NCI-H1436 treated with DMSO at 0.1 percent for 48 hours (cell line): ENCODE data around the gene GPC3.
"Not testable (repeated sequence)": the region's sequence is repeated elsewhere in the genome, so short reads cannot be mapped to it uniquely, and the experiment has no call there.

ENCODE experiments used
- DNase-seq: peaks from one replicate; lab custom pipeline; 2025; lab: John Stamatoyannopoulos, UW

GPC3 gene

DNA sequence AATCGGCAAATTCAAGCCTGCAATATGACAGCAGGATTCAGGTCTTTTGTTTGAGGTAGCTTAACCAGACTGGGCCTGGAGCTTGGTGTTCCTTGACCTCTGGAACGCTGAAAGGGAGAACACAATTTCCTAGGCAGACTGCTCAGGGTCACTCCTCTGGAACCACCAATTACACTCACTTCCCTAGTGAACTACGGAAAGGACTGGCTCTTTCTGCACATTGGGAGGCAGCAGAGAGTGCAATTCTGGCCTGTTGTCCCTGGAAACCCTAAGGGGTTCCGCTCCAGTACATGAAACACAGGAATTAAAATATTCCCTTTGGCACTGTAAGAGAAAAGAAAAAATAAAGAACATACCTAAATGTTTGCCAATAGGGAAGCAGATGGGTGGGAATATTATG, 58.6 kb downstream of the GPC3 start:
- DNase-seq: no peak

DNA sequence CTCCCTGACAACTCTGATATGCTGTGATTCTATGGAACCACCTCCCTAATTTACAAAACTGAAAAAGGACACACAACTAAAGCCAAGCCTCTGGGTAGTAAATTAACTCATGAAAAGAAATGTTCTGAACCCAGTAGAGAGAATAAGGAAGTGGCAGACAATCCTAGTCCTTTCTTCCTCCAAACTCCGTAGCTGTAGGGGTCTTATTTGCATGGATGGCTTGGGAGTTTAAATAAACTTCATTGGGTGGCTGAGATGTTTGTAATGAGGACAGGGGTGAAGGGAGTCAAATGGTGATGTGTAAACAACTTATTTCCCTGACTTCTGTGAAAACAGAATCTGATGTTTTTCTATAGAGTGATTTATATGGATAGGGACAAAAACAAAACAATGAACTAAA, 59.3 kb downstream of the GPC3 start:
- no peak for DNase-seq

DNA sequence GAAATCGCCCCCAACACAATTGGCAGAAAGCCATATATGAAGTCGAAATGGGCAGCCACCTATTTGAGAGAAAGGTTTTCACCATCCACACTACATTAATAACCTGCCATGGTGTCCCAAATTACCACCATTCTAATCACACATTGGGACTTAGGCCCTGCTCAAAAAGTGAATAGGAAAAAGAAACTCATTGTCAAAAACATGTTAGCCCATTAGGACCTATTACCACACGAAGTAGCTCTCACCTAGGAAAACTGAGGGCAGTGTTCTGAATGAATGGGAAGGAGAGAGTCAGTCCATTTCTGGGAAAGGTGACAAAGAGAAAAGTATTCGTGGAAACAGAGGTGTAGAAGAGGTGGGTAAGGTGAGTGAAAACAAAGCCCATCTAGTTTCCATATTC, 60.8 kb downstream of the GPC3 start:
- DNase-seq: no peak

DNA sequence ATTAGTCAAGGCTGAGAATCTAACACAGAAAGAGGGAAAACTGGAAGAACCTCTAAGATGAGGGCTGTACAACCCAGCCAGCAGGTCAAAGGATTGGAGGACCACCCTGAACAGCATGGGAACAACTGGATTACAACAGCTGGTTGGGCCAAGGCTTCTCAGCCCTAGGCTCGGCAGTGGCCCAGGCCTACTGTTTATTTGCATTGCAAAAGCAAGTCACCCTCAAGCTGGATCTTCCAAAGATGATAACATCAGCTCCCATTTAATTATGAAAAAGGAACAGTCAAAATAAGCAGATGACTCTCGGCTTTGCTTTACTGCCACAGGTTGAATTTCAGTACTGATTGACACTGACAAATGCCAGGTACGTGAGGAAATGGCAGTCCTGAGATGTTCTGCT, 61.8 kb downstream of the GPC3 start:
- no peak for DNase-seq

DNA sequence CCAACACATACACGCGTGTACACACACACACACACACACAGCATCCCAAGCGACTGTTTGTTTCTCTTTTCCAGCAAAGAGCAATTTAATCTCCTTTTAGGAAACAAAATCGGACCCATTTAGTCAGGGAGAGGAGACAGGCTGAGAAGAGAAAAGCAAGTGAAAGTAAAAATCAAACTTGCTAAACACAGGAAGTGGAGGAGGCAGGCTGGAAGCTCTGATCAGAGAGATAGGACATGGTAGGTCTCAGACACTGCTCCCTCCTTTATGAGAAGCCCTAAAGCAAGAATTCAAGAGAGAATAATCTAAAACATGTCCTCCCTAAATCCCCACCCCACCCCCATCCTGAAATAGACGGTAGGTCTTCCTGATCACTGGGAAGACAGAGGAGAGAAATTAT, 62.3 kb downstream of the GPC3 start:
- DNase-seq: no peak

DNA sequence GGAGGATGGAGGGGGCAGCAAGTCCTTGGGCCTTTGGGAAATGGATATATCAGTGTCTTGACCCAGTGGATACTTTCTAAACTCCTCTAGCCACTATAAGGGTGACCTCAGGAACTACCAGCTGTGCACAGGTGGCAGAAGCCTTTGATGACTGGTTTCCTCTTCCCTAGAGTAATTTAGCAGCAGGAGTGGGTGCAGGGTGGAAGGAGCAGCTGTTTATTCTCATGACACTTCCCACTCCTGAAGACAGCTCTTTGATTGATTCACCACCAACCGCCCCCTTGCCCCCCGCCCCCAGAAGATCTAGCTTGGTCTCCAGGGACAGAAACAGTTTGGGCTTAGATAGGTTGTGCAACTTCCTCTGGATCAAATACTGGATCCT, 63.0 kb downstream of the GPC3 start:
- DNase-seq: no peak

DNA sequence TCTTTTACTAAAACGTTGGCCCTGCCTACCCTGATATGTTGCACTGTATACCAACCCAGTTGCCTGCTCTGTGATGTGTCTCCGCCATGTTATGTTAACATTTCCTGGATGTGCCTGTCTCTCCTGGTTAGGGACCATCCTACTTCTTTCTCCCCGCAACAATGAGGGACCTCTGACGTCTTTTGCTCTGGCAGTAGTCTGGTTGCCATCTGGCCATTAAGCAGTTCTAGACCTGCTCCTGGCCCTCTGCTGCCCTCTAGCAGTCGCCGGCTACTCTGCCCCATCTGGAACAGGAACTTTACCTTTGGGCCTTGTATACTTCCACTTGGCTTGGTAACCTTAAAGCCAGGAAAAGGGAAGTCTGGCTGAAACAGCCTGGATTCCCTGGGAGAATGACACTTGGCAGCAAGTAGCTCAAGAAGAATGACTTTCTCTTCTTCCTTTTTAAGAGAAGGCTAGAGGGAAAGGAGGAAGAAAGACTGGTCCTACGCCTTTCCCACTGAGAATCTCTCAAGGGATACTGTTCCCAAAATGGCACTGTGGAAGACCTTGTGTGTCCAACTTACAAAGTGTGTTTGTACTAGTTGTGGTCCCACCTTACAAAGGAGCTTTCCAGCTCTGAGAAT, 63.5 kb downstream of the GPC3 start:
- peak; percentile 4 for DNase-seq

DNA sequence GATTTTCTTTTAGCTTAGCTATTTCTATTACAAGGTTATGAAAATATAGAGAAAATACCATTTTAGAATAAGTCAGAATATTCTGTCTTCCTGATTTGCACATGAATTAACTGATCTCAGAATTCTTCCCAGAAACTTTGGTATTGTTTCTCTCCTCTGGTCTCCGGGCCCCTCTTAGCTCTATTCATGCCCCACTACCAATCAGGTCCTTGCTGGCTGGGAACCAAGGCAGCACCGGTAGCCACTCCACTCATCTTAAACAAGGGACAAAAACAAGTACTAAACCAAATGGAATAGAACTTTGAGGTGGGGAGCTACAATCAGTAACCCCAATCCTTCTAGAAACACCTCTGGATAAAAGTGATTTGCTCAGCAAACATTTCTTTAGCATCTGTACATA, 64.3 kb downstream of the GPC3 start:
- no peak for DNase-seq

DNA sequence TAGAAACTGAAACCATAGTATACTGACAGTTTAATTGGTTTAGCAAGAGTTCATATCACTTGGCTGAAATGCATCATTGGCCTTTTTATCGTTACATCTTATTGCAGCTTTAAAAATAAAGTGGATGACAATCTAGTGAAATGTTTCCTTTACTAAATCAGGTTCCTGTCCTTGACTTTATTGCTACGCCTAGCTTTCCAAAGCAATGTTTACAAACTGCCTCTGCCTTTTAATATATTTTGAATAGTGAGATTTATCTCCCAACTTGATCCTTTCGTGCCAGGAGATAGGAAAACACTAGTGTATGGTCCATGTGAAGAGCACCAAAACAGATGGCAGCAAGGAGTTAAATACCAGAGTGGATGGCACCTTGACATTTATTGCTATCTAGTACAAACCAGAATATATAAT, 67.0 kb downstream of the GPC3 start:
- no peak for DNase-seq

DNA sequence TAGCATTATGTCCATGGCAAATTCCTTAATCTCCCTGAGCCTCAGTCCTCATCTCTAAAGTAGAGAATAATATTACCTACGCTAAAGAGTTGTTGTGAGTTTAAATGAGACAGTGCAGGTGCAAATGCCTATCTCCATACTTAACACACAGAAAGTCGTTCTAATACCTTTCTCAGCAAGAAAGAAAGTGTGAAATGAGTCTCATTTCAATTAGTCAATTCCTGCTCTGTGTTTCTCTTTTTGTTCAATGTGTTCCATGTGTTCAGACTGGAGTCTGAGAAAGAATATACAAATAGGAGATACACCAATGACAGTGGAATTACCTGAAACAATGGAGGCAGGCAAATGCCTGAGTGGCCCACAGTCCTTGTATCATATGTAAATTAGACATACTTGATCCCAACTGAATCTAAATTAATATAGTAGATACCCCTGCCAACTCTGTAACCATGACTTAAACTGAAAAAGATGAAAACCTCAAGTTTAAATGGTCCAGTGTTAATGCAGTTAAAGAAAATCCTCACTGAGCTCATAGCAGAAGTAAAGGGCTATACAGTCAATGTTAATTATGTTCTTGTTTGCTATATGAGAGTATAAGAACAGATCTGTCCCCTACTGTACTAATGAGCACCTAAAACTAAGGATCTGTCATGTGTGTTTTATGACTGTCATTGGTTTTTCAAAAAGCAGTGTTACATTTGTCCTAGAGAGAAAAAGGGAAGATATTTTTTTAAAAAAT, 68.2 kb downstream of the GPC3 start:
- DNase-seq: no peak

DNA sequence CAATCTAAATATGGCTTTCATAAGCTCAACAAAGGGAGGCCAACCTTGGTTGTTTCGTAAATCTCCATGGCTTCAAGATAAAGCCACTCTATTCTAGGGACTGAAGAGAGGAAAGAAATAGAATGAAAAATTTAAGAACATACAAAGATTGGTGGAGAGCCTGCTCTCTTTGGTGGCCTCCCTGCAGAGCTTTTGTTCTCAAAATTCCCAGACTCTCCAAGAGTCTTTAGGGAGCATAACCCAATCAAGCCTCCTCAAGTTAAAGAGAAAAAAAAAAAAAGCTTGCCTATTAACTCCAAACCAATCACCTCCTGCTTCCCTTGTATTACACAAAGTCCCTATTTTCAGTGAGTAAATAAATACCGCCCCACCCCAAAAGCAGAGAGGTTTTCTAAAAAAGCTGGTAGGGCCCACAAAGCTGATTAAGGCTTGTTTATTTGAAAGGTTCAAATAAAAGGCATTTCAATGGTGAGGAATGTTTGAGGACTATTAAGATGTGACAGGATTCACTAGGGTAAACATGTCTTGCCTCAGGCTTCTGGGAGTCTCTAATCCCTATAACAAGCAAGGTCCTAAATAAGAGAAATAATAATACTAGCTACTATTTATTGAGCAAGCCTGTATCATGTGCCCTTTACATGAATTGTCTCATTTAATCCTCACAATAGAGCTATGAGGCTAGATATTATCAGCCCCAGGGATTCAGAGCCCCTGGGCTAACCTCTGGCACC, 71.6 kb downstream of the GPC3 start:
- DNase-seq: no peak

DNA sequence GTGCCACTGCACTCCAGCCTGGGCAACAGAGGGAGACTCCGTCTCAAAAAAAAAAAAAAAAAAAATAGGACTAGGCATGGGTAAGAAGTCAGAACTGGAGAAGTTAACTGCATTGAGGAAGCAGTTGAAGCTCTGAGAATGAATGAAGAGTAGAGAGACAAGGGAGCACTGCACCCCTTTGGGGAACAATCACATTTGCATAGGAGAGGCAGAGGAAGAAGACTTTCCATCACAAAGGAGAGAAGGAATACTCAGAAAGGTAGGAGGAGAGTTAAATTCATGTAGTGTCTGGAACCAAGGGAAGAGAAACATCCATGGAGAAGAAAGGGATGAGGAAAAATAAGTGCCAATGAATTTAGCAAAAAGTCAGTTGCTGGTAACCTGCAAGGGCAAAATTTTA, 72.4 kb downstream of the GPC3 start:
- DNase-seq: no peak

DNA sequence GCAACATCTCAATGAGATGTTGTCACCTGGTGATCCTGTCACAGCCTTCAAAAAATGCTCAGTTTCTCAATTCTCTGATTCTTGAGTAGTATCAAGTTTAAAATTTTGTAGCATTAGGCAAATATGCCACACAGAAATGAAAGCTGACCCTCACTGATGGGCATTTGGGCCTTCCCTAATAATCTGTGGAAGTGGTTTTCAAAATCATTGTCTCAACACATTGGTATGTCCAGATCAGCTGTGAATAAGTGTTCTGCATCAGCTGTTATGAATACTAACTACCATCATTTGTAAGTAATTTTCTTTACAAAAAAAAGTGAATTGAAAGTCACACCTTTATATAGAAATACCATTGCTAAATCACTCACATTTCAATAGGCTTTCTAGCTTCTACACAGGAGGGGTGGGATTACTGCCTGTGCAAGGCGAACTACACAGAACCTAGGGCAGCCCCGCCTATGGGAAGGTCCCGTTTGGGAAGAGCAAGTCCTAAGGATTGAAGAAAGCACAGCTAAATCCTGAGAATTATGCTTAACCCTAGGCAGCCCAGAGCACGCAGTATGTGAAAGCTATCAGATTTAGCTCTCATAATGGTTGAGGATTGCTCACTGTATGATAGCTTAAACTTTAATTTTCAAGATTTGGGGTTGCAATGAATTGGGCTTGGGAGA, 73.4 kb downstream of the GPC3 start:
- DNase-seq: no peak

DNA sequence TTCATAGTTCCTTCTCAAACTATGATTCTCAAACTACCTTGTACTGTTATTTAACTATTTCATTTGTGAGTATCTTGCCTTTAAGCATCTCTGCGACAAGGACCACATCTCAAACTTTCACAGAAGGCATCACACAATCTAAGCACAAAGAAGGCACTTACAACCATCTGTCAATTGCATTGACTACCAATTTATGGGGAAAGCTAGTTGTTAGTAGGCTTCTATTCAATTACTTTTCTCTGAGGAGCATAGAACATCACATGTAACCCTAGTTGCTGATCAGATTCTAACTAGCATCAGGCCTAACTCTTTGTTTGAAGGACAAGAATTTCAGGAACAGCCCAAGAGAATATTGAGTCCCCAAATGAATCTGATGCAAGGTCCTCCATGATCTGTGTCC, 74.9 kb downstream of the GPC3 start:
- DNase-seq: no peak

DNA sequence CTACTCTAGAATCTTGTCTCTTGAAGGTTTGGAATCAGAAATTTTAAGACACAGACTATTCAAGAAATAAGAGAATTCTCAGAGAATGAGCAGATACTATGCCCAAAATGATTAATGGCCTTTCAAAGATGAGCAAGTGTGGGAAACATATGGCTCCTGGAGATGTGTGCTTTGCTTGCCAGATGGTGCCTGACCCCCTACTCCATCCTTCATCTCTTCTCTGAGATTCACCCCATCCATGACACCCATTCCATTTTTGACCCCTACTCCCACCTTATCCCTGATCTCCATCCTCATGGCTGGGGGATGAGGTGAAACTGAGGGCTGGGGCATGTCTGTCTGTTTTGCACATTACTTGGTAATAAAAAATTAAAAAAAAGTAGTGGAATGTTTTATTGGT, 75.5 kb downstream of the GPC3 start:
- no peak for DNase-seq

DNA sequence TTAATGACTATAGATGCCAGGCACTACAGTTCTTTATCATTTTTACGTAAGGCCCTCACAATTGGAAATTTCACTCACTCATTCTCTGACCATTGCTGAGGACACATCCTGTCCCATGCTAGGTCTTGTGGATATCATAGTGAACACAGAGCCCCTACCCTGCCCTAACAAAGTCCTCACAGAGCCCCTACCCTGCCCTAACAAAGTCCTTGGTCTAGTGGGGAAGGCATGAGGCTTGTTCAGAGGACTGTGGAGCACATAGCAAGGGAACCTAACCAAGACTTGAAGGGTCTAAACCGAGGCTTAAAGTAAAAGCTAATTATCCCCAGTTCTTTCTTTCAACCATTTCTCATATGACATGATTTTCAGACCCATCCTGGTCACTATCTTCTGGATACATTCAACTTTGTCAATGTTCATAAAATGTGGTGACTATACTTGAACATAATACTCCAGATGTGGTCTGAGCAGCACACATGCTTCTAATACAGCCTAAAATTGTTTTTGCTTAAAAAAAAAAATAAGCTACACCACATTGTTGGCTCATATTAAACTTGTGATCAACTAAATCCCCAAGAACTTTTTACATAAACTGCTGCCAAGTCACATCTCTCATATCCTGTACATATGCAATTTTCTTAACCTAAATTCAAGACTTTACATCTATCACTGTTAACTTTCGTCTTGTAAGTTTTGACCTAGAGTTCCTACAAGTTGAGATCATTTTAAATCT, 77.0 kb downstream of the GPC3 start:
- no peak for DNase-seq

DNA sequence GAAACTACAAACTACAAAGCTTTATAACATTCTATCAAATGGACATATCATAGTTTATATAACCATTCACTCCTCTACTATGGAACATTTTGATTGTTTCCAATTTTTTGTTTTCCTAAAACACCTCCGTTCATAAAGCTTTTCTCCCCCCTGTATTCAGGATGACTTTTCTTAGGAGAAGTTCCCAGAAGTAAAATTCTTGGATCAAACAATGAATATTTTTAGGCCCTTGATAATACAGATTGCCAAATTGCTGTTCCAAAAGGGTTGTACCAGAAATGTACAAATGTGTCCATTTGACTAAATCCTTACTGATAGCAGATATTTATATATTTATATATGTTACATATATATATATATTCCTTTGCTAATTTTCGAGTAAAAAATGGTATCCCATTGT, 77.8 kb downstream of the GPC3 start:
- DNase-seq: no peak

DNA sequence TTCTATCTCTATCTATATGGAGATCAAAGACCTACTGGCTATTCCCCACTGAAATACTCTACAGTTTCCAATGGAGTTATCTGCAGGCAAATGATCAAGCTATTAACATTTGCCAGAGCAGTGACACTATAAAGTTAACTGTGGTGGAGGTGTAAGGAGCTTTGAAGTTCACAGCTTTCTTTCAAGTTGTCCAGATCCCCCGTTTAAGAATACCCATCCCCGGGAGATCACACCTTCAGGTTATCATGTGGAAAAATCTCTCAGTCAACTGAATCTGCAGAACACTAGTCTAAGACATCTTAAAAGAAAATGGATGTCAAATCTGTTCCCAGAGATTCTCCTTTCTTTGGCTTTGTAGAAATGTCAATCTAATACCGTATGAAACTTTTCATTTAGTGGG, 80.1 kb downstream of the GPC3 start:
- no peak for DNase-seq

DNA sequence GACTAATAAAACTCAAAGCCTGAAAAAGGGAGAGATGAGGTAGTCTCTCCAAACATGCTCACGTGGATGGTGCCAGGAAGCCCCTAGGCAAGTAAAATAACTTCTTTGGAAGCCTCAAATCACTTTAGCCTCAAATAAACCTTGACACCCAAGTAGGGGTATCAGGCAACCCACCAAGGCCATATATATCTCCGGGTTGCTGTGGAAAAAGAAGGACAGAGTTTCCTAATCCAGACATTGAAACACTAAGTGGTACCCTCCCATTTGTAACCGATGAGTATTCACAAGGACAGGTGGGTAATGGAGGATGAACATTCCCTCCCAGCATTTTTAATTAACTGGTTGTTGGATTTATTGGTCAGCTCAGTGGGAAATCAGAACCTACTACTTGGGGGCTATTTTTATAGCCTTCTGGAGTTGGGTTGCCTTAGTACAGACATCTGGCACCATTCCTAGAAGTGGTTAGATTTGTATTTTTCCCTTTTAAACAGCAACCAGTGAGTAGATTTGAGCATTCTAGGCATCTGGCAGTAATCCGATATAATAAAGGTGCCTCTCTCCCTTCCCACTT, 87.7 kb downstream of the GPC3 start:
- DNase-seq: no peak

DNA sequence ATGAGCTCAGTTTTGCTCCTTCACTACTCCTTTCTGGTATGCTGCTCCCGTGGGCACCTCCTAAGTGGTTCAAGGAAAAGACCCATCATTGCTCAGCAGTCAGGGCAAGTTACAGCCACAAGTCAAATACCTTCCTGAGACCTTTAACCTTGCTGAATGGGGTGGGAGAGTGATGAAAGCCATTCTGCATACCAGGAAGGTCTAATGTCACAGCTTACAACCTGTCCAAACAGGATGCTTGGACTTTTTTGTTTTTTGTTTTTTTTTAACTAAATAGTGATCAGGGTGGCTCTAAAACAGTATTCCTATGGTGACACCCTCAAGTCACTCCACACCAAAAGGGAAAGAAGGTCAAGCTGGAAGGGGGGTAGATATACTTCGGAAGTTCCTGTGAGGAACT, 93.1 kb downstream of the GPC3 start:
- no peak for DNase-seq

DNA sequence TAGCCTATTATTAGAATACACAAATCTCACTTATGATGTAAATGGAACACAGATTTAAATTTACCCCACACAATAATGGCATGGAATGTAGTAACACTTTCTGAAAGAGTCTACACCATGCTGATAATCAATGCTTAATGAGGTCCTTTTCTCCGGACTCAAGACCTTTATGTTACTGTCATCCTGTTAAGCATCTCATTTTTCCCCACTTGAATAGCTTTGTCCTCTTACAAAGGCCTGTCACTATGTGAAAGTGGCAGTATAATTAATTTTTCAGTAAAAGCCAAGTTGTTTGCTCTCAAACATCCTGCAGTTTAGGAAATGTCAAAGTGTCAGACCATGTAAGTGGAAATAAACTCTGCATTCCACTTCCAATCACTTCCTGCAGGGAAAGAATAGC, 96.4 kb downstream of the GPC3 start:
- no peak for DNase-seq

DNA sequence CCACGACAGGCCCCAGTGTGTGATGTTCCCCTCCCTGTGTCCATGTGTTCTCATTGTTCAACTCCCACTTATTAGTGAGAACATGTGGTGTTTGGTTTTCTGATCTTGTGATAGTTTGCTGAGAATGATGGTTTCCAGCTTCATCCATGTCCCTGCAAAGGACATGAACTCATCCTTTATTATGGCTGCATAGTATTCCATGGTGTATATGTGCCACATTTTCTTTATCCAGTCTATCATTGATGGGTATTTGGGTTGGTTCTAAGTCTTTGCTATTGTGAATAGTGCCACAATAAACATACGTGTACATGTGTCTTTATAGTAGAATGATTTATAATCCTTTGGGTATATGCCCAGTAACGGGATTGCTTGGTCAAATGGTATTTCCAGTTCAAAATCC, 97.3 kb downstream of the GPC3 start:
- not testable (repeated sequence) for DNase-seq
